HG03342 (cell line): Measurements from ENCODE around the gene PVALEF.
"Not testable (repeated sequence)": the region's sequence is repeated elsewhere in the genome, so short reads cannot be mapped to it uniquely, and the experiment has no call there.

Experiments used
- ATAC-seq: cut with Tn5 transposase; IDR thresholded peaks from one replicate; pipeline ENCODE4 v1.9.1; 2021; ENCODE audit warnings: mild to moderate bottlenecking, moderate library complexity; ENCODE audit not compliant: unreplicated experiment

PVALEF gene

GRCh38 chr17:81212365-81212764 is 47.1 kb downstream of the PVALEF start:
- ATAC-seq, result no peak

DNA sequence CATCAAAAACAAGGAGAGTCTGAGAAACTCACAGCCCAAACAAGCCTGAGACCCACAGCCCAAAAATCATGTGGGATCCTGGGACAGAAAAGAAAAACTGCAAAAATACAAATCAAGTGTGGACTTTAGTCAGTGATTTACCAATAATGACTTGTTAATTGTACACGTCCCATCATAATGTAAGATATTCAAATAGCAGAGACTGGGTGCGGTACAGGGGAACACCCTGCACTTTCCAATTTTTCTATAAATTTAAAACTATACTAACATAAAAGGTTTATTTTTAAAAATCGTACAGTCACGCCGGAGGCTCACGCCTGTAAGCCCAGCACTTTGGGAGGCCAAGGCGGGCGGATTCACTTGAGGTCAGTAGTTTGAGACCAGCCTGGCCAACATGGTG is 48.7 kb downstream of the PVALEF start:
- no peak for ATAC-seq

GRCh38 chr17:81217491-81217890 is 52.2 kb downstream of the PVALEF start:
- no peak for ATAC-seq

- no peak for ATAC-seq
These were observed 53.2 kb downstream of the PVALEF start for GRCh38 chr17:81218459-81218858.

- no peak for ATAC-seq
These were observed 53.7 kb downstream of the PVALEF start for GRCh38 chr17:81218991-81219390.

GRCh38 chr17:81219476-81220180 is 54.3 kb downstream of the PVALEF start:
- no peak for ATAC-seq

- no peak for ATAC-seq
These were observed 56.1 kb downstream of the PVALEF start for GRCh38 chr17:81221371-81221841.

- no peak for ATAC-seq
These were observed 56.7 kb downstream of the PVALEF start for GRCh38 chr17:81221842-81222619.

GRCh38 chr17:81222620-81222905 is 57.3 kb downstream of the PVALEF start:
- peak; percentile 9 for ATAC-seq

DNA sequence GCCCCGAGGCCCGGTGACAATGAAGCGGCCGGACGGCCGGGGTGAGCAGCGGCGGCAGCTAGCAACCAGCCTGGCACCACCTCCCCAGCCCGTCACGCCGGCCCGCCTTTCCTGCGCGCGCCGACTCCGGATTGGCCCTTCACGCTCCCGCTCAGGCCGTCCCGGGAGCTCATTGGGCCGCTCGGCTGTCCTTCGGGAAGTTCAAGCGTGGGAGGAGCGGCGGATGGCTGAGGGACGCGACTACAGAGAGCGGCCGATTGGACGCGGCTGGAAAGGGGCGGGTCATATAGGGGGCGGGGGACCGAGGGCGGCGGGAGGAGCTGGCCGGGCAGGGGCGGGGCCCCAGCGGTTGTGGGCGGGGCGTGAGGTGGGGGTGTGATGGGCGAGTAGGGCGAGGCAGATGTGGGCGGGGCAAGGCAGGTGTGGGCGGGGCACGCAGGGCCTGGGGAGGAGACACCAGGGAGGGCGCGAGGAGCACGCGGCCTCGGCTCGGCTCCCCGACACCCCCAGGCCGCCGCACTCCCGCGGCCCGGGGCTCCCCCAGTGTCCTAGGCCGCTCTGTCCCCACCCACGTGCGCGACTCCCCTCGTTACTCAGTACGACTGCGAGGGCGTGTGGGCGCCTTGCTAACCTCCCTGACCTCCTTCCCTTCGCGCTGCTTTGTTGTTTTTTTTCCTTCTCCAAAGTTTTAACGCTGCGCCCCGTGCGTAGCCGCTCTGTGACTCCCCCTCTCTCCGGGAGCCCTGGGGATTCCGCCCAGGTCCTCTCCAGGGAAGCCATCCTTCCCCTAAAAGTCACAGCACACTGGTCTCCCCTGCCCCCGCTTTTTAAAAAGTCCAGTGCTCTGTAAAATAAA is 57.8 kb downstream of the PVALEF start, which contains the start of gene CEP131:
Gene CEP131 (minus strand): TSS at position 60 of the 856 bp plus-strand sequence. CDS start 2,909 bp downstream, outside the sequence.
- peak; percentile 96 for ATAC-seq

DNA sequence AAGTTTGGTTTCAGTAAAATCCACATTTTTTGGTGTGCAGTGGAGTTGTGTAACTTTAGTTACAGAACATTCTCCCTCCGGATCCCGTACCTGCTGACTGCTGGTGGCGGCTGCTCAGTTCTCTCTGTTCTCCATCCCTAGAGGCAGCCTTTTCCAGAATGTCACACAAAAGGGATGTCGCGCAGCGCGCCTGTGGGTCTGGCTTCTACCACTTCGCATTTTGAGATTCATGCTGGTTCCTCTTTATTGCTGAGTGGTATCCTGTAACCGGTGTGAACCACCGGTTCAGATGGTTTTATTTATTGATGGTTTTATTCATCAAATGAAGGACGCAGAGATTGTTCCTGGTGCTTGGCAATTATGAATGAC is 58.4 kb downstream of the PVALEF start:
- ATAC-seq, result no peak

DNA sequence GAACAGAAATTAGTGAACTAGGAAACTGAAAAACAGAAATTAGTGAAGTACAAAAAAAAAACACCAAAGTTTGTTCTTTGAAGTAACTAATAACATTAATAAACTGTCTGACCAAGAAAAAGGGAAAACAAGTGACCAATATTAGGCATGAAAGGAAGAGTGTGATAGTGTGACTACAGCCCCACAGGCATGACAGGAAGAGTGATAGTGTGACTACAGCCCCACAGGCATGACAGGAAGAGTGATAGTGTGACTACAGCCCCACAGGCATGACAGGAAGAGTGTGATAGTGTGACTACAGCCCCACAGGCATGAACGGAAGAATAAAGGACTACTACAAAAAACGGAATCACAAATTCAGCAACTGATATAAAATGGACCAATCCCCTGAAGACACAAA is 62.3 kb downstream of the PVALEF start:
- not testable (repeated sequence) for ATAC-seq

DNA sequence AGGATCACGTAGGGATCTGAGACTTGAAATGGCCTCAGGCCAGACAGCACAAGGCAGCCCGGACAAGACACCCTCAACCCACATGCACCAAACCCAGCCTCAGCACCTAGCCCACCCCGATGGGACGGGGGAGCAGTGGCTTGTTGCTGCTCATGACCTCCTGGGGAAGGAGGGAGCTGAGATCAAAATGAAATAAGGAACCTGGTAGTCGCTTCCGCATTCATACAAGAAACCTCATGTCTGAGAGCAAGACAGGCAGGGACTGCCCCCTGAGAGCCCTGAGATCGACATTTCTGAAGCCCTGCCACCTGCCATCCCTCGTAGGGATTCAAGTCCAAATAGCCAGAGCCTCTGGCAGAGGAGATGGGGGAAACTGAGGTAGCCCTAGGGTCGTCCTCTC is 63.1 kb downstream of the PVALEF start:
- no peak for ATAC-seq

DNA sequence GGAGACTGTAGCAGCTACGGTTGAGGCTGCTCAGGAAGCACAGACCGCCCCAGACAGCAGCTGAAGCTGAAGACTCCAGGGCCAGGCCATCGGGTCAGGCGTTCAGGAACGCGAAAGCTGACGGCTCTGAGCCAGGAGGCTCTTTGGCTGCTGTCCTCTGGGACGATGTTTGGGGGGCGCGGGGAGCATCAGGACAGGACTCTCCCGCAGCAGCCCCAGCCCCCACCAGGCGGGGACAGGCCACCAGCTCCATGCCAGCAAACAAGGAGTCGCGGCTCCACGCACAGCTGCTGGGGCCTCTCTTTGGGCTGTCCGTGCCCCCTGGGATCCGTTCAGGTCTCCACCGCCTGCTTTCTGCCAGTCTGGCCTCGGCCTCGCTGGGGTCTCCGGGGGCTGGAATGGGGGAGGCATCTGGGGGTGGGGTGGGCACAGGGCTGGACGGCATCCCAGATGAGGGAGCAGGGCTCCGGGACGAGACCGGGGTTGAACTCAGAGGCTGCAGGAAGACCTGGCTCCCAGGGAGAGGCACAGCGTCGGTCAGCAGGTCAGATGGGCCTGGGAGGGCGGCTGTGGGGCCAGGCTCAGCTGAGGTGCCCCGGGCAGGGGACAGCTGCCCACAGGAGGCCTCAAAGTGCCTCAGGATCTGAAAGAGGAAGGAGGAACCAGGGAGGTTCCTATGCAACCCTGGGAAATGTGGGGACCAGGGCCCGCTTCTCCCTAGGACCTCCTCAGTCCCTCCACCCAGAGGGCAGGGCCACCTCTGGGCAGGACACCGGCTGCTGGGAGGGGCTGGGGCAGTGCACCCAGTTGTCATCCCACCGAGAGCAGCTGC is 63.7 kb downstream of the PVALEF start:
- no peak for ATAC-seq

GRCh38 chr17:81229666-81229920 is 64.3 kb downstream of the PVALEF start:
- ATAC-seq, result no peak

GRCh38 chr17:81230043-81230820 is 64.9 kb downstream of the PVALEF start:
- ATAC-seq, result no peak

DNA sequence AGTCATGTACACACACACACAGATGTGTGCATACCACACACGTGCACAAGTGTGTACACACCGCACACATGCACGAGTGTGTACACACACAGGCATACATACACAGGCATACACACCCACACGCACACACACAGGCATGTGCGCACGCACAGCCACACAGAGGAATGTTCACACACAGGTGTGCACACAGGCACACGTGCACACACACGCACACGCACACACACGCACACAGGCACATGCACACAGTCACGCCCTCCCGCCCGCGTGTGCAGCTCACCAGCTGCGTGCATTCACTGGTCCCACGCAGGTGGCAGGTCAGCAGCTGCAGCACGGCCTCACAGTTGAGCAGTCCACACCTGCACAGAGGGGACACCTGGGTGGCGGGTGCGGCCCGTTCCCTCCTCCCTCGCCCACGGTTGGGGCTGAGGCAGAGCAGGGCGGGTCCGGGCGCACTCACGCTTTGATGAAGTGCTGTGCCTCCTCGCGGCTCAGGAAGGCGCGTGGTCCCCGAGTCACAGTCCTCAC is 65.9 kb downstream of the PVALEF start:
- no peak for ATAC-seq

DNA sequence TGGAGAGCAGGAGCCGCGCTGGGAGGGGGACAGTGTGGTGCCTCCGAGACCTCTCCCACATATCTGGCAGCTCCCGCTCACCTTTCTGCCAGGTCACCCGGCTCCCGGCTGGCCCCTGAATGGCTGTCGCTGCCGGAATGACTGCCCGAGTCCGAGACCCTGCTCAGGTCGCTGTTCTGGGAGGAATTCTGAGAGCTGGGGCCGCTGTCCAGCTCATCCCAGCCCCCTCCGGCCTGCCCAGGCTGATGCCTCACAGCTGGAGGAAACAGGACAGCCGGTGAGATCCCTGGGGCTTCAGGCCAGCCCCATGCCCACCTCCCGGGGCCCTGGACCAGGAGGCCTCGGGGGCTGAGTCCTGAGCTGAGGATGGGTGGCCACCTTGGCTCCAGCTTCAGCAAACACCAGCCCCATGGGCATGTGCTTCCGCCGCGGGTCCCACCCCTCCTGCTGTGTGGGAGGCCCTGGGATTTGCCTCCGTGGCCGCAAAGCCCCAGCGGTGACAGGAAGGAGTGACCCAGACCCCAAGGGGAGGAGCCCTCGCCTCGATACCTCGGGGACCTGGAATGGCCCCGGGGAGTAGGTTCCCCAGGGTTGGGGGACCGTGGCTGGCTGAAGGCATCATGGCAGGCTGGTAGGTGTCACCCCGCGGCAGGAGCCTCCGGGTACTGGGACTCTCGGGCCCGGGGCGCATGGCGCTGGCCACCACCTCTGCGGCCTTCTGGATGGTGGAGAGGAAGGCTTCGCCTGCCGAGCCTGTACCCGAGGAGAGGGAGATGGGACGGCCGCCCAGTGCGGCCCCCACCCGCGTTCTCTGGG is 66.7 kb downstream of the PVALEF start:
- ATAC-seq, result no peak
